Fibroblast of the aortic adventitia (primary cell): ENCODE results near the gene AMZ2. TPM values are rescaled to one million over a fixed set of nuclear protein-coding genes. Genes with fewer than 3 reads are reported as not detected.
"Not testable (repeated sequence)": the region's sequence is repeated elsewhere in the genome, so short reads cannot be mapped to it uniquely, and the experiment has no call there.

Experiments
- DNase-seq: peaks from one replicate; pipeline ENCODE4 v3.0.0-alpha.2; 2010; ENCODE audit warnings: low read depth
- H3K4me3 ChIP-seq: 2 replicates; pipeline ENCODE4 v1.5.1; 2011; ENCODE audit warnings: low read depth, mild to moderate bottlenecking, control low read depth, low read length, moderate library complexity
- total RNA-seq: library from RNA; depleted of rRNA; stranded (reverse); fragments of >200 nt; gene quantifications from 2 replicates; pipeline ENCODE4 v1.2.3, GENCODE V29; 2012; ENCODE audit warnings: low replicate concordance
- TF ChIP-seq, protein P1 (sequence below): IDR thresholded peaks from 2 replicates; pipeline ENCODE4 v1.5.1; 2011; ENCODE audit warnings: mild to moderate bottlenecking, low read length, control low read depth, inconsistent platforms; ENCODE audit not compliant: insufficient read depth

AMZ2 gene
- total RNA-seq, 1 donor = 89.7 TPM

DNA sequence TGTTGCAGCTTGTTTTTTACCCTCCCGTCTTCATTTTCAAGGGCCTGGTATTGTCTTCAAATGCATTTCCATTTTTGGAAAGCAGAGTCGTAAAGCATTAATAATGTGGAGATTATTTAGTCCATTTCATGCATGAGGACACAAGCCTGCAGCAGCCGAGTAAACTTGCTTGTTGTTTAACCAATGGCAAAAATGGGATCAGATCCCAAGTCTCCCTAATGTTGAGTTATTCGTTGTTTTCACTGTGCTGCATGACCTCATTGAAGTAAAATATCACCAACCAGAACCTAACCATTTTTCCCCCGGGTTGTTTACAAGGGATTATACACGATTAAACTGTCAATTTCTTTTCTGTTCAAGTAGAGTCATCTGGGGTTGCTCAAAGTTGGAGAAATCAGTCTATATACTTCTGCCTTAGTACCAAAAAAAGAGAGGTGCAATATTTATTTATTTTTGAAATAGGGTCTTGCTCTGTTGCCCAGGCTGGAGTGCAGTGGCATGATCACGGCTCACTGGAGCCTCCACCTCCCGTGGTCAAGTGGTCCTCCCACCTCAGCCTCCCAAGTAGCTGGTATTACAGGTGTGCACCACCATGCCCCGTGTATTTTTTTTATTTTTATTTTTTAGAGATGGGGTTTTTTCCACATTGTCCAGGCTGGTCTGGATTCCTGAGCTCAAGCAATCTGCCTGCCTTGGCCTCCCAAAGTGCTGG, 12.4 kb downstream of the AMZ2 start:
- TF ChIP-seq, protein P1, sequence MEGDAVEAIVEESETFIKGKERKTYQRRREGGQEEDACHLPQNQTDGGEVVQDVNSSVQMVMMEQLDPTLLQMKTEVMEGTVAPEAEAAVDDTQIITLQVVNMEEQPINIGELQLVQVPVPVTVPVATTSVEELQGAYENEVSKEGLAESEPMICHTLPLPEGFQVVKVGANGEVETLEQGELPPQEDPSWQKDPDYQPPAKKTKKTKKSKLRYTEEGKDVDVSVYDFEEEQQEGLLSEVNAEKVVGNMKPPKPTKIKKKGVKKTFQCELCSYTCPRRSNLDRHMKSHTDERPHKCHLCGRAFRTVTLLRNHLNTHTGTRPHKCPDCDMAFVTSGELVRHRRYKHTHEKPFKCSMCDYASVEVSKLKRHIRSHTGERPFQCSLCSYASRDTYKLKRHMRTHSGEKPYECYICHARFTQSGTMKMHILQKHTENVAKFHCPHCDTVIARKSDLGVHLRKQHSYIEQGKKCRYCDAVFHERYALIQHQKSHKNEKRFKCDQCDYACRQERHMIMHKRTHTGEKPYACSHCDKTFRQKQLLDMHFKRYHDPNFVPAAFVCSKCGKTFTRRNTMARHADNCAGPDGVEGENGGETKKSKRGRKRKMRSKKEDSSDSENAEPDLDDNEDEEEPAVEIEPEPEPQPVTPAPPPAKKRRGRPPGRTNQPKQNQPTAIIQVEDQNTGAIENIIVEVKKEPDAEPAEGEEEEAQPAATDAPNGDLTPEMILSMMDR = no peak
- DNase-seq = no peak

DNA sequence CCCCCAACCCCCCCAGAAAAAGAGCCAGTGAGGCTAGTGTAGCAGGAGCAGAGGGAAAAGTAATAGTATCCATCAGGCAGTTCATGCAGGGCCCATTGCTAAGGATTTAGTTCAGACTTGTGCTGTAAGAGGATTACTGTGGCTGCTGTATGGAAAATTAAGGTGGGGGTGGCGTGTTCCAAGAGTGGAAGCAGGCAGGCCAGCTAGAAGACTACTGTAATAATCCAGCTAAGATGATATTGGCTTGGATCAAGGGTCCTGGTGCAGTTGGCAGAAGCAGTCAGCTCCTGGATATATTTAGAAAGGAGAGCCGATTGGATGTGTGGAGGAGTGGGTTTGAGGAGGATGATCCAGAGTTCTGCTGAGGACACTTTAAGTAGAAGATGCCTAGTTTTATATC, 14.6 kb downstream of the AMZ2 start:
- not testable (repeated sequence) for H3K4me3 ChIP-seq, DNase-seq

More for the DNA sequence above, 12.4 kb downstream of the AMZ2 start:
- no peak overlapping the region for H3K4me3 ChIP-seq

DNA sequence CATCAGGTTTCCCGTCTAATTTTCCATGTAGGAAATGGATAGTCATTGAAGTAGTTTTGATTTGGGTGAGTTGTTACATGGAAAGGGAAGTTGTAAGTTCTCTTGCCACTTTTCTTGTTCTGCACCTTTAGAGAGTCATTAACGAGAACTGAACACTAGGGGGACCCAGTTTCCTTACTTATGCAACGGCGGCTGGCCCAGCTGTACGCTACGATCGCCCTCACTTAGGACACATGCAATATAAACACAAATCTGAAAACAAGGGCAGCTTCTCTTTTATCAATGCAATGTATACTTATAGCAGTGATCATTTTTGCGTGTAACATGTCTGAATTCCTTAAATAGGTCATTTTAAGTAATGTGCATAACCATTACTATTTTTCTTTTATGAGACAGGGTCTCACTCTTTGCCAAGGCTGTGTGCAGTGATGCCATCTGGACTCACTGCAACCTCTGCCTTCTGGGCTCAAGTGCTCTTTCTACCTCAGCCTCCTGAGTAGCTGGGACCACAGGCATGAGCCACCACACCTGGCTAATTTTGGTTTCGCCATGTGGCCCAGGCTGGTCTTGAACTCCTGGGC, 15.3 kb downstream of the AMZ2 start:
- TF ChIP-seq, protein P1 = peak; percentile 46
- peak; percentile 67 for DNase-seq

DNA sequence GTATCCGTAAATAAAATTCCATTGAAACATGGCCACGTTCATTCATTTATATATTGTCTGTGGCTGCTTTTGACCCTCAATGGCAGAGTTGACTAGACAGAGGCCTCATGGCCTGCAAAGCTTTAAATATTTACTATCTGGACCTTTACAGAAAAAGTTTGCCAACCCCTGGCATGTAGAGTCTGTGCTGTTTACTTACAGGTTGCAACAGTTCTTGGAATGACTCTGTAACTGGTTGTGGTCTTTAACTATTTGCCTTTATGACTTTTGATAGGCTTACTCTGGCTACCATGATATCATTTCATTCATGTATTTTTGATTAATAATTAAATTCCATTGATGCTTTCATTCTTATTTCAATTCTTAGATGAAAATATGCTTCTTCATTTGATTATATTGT, 18.0 kb downstream of the AMZ2 start:
- DNase-seq, H3K4me3 ChIP-seq: not testable (repeated sequence)

More for the DNA sequence above, 15.3 kb downstream of the AMZ2 start:
- not testable (repeated sequence) for H3K4me3 ChIP-seq

DNA sequence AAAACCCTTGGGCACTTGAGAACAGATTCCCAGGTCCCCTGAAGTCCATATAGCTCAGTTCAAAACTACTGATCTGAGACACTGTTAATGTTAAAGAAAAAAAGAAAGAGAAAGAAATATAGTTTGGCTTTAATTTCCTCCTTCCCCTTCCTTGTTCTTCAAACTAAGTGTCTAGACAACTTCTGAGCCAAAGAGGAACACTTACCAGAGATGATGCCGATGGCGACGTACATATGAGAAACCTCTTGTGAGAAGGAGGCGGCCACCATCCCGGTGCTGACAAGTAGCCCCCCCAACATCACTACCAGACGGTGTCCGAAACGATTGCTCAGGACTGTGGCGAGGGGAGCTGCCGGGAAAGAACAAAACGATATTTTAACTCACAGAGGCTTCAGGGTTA, 25.9 kb downstream of the AMZ2 start:
- DNase-seq = no peak
- TF ChIP-seq, protein P1 = no peak
- H3K4me3 ChIP-seq = no peak overlapping the region

DNA sequence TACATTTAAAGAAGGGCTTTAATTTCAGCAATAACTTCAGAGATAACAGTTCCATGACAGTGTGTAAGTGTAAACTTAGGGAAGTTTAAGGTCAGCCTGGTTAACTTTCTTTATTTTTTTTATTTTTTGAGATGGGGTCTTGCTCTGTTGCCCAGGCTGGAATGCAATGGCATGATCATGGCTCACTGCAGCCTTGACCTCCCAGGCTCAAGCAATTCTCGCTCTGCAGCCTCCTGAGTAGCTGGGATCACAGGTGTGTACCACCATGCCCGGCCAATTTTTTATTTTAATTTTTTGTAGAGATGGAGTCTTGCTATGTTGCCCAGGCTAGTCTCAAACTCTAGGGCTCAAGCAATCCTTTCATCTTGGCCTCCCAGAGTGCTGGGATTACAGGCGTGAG, 28.5 kb downstream of the AMZ2 start:
- not testable (repeated sequence) for DNase-seq, H3K4me3 ChIP-seq

DNA sequence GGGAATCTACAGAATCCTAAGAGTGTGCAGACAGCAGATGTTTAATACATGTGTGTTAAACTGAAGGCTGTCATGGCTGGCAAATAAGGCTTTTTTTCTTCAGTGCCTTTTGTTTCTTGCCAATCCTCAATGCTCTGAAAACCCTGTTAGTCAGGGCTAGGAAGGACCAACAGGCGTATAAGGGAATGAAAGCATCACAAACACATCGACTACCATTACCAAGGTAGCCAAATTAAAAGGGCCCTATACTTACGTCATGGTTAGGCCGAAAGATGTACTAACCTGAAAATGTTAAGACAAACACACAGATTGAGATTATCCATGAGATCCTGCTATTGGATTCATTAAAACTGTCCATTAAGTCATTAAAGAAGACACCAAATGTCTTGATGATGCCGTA, 30.0 kb downstream of the AMZ2 start:
- TF ChIP-seq, protein P1 = no peak
- no peak overlapping the region for H3K4me3 ChIP-seq
- DNase-seq = no peak

DNA sequence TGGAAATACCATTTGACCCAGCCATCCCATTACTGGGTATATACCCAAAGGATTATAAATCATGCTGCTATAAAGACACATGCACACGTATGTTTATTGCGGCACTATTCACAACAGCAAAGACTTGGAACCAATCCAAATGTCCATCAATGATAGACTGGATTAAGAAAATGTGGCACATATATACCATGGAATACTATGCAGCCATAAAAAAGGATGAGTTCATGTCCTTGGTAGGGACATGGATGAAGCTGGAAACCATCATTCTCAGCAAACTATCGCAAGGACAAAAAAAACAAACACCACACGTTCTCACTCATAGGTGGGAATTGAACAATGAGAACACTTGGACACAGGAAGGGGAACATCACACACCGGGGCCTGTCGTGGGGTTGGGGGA, 34.1 kb downstream of the AMZ2 start:
- not testable (repeated sequence) for H3K4me3 ChIP-seq, DNase-seq

DNA sequence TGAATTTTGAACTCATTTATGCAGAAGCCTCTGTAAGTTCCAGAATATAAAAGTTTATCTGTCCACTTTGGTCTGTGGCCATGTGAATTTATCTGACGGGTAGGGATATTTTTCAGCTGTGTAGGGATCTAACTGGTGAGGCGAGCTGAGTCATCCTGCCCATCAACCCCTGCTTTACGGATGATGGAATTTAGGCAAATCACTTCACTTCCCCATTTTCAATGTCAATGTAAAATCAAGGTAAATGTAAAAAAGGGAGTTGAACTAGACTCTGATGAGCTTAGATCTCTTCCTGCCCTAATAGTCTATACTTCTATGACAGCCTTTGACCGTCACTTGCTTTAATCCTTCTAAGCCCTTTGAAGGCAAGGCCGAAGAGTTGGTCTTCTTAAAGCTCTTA, 40.5 kb downstream of the AMZ2 start:
- TF ChIP-seq, protein P1 = no peak
- no peak overlapping the region for H3K4me3 ChIP-seq
- DNase-seq = no peak
